ENCODE results near the gene JDP2. TPM values are rescaled to one million over a fixed set of nuclear protein-coding genes. Genes with fewer than 3 reads are reported as not detected.

JDP2 gene
- total RNA-seq, 2 experiments from 2014 or later = 2.6 to 2.9 TPM

DNA sequence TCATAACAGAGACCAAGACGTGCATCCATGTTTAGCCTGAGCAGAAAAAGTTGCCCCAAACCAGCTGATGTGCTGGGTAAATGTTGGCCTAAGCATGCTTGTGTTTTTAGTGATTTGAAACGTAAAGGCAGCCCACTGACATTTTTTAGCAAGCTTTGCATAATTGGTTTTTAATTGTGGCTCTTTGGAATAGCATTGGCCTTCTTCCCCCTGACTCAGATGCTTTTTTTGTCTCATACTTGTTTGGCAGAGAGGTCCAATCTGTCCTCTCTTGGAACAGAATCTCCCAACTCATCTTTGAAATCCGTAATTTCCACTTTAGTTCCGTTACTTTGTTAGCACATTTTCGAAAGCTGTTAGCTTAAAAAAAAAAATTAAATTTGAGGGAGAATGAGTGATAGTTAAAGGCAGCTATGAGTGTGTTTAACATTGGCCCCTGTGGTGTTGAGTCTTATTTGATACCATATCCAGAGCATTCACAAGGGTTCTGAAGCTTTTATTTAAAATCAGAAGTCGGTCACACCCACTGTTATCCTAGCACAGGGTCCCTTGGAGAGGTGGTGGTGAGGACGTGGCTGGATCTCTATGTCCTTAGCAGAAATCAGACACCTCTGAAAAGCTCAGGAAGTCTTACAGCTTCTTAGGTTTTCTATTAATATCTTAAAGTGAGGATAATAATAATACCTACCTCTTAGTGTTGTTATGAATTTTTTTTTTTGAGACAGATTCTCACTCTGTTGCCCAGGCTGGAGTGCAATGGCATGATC, 15.6 kb downstream of the JDP2 start:
- H3K4me1 Mint-ChIP-seq = peaks cover 4% of the 10 kb centered on the region
- H3K36me3 Mint-ChIP-seq (ENCODE audit: low read depth) = no peaks in the 10 kb centered on the region
- ChIA-PET POLR2A (no interaction called here), CTCF (interaction anchor here (1.9 kb wide), 1 partner anchor 10 kb away, joined by 5 read pairs; no protein-coding TSS in a partner anchor)
- no peaks in the 10 kb centered on the region for H3K9me3 Mint-ChIP-seq
- no peak overlapping the region for H3K27ac Mint-ChIP-seq
- DNase-seq = no peak
- H3K27me3 Mint-ChIP-seq = no peaks in the 10 kb centered on the region
- no peak overlapping the region for H3K4me3 Mint-ChIP-seq

DNA sequence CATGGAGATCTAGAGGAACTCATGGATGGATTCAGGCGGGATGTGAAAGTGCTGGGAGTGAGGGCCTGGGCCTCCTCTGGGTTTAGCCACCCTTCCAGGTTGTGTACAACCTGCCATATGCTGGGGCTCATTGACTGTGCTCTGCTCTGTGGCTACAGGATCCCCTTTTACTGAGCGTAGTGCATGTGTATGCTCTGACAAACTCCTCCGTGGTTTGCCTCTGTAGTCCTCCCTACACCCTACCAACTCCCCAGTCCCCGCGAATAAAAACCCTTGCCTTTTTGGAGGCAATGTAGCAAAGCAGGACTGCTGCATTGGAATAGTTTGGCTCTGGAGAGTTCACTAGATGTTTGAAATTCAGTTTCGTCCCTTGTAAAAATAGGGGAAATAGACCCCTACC, 17.4 kb downstream of the JDP2 start:
- Mint-ChIP-seq H3K4me3 (no peak overlapping the region), H3K27ac (no peak overlapping the region), H3K27me3 (peaks cover 3% of the 10 kb centered on the region), H3K4me1 (peaks cover 4% of the 10 kb centered on the region), H3K9me3 (no peaks in the 10 kb centered on the region), H3K36me3 (ENCODE audit: low read depth) (no peaks in the 10 kb centered on the region)
- no peak for DNase-seq
- POLR2A ChIA-PET = no interaction called here
- CTCF ChIA-PET = no interaction called here

DNA sequence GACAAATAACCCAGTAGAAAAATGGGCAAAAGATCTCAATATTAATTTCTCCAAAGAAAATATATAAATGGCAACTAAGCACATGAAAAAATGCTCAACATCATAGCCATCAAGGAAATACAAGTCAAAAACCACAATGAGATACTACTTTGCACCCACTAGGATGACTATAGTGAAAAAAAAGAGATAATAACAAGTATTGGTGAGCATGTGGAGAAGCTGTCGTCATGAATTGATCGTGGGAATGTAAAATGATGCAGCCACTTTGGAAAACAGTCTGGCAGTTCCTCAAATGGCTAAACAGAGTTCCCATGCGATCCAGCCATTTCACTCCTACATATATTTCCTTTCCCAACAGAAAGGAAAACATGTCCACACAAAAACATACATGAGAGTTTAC, 18.1 kb downstream of the JDP2 start:
- H3K4me1 Mint-ChIP-seq = peaks cover 4% of the 10 kb centered on the region
- ChIA-PET CTCF (interaction anchor here (0.7 to 1.0 kb wide), 2 partner anchors 41 to 43 kb away, joined by 3 to 4 read pairs; no protein-coding TSS in a partner anchor), POLR2A (no interaction called here)
- no peak overlapping the region for H3K4me3 Mint-ChIP-seq
- no peaks in the 10 kb centered on the region for H3K36me3 Mint-ChIP-seq (ENCODE audit: low read depth)
- no peak for DNase-seq
- H3K27me3 Mint-ChIP-seq = peaks cover 3% of the 10 kb centered on the region
- H3K9me3 Mint-ChIP-seq = no peaks in the 10 kb centered on the region
- no peak overlapping the region for H3K27ac Mint-ChIP-seq

DNA sequence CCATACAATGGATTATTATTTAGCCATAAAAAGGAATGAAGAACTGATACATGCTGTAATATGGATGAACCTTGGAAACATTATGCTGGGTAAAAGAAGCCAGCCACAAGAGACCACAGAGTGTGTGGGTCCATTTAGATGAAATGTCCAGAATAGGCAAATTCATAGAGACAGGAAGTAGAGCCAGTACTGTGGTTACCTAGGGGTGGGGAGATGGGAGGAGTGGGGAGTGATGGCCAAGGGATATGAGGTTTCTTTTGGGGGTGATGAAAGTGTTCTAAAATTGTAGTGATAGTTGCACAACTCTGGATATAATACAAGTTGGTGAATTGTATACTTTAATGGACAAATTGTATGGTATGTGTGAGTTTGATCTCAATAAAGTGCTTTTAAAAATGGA, 18.6 kb downstream of the JDP2 start:
- Mint-ChIP-seq H3K27me3 (peaks cover 3% of the 10 kb centered on the region), H3K36me3 (ENCODE audit: low read depth) (no peaks in the 10 kb centered on the region), H3K4me1 (peaks cover 4% of the 10 kb centered on the region), H3K27ac (no peak overlapping the region), H3K4me3 (no peak overlapping the region), H3K9me3 (no peaks in the 10 kb centered on the region)
- ChIA-PET CTCF (interaction anchor here (0.7 to 1.0 kb wide), 2 partner anchors 41 to 43 kb away, joined by 3 to 4 read pairs; no protein-coding TSS in a partner anchor), POLR2A (no interaction called here)
- DNase-seq = no peak

DNA sequence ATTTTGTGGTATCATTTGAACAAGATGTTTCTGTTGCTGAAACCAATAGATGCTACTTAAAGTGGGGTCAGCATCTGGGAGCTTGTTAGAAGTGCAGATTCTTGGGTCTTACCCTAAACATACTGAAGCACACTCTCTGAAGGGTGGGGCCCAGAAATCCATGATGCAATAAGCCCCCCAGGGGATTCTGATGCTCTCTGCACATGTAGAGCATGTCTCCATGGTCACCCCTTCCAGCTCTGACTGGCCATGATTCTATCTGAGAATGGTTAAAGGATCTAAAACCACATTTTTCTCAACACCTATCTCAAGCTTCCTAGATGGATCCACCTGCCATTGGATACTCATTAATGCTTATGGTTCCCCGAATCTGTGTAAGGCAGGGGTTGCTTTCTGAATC, 20.4 kb downstream of the JDP2 start:
- Mint-ChIP-seq H3K9me3 (no peaks in the 10 kb centered on the region), H3K4me1 (peaks cover 4% of the 10 kb centered on the region), H3K4me3 (no peak overlapping the region), H3K36me3 (ENCODE audit: low read depth) (no peaks in the 10 kb centered on the region), H3K27me3 (peaks cover 3% of the 10 kb centered on the region), H3K27ac (no peak overlapping the region)
- no peak for DNase-seq
- ChIA-PET CTCF (interaction anchor here (1.3 kb wide), 1 partner anchor 18 kb away, joined by 3 read pairs; no protein-coding TSS in a partner anchor), POLR2A (interaction anchor here (1.3 kb wide), 1 partner anchor 10 kb away, joined by 5 read pairs; no protein-coding TSS in a partner anchor)

DNA sequence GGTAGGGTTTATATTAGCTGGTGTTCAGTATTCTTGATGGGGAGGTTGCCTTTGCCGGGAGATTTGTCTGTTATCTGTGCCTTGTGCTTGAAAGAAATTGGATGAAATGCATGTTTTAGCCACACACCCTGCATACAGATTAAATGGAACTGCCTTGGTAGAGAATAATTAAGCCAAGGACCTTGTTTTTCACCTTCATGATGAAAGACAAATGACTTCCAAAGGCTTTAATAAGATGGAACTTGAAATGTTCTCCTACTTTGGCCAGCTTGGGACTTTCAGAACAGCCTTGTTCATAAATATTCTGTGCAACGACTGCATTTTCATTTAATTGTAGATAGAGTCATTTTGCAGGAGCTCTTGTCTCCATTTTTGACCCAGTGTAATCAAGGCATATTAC, 21.2 kb downstream of the JDP2 start:
- peaks cover 8% of the 10 kb centered on the region for H3K4me1 Mint-ChIP-seq
- no peaks in the 10 kb centered on the region for H3K36me3 Mint-ChIP-seq (ENCODE audit: low read depth)
- DNase-seq = no peak
- ChIA-PET CTCF (interaction anchor here (1.1 kb wide), 2 partner anchors 40 to 140 kb away, joined by 4 to 5 read pairs; no protein-coding TSS in a partner anchor), POLR2A (interaction anchor here (1.3 kb wide), 1 partner anchor 9 kb away, joined by 5 read pairs; no protein-coding TSS in a partner anchor)
- H3K4me3 Mint-ChIP-seq = no peak overlapping the region
- H3K27me3 Mint-ChIP-seq = peaks cover 3% of the 10 kb centered on the region
- H3K27ac Mint-ChIP-seq = no peak overlapping the region
- no peaks in the 10 kb centered on the region for H3K9me3 Mint-ChIP-seq

DNA sequence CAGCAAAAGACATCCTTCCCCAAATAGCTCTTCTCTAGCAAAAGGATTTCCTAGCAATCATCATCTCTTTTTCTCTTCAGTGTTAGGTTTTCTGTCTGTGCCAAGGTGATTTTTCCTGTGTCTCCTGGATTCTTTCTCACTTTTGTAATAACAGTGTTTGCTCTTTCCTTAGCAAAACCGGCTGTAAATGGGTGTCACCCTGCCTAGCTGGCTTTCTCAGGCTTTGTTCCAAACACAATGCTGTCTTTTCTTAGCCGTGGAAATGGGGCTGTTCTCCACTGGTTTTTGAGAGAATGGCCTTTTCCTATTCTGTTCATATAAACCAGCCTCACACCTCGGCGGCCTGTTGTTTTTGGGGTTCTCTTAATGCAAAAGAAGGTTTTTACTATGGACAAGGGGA, 21.9 kb downstream of the JDP2 start:
- H3K4me3 Mint-ChIP-seq = no peak overlapping the region
- POLR2A ChIA-PET = interaction anchor here (1.3 kb wide), 1 partner anchor 8 kb away, joined by 5 read pairs; no protein-coding TSS in a partner anchor
- H3K27me3 Mint-ChIP-seq = peaks cover 3% of the 10 kb centered on the region
- peaks cover 8% of the 10 kb centered on the region for H3K4me1 Mint-ChIP-seq
- H3K27ac Mint-ChIP-seq = no peak overlapping the region
- CTCF ChIA-PET = interaction anchor here (1.1 kb wide), 2 partner anchors 39 to 140 kb away, joined by 4 to 5 read pairs; no protein-coding TSS in a partner anchor
- no peaks in the 10 kb centered on the region for H3K9me3 Mint-ChIP-seq
- no peak for DNase-seq
- no peaks in the 10 kb centered on the region for H3K36me3 Mint-ChIP-seq (ENCODE audit: low read depth)

DNA sequence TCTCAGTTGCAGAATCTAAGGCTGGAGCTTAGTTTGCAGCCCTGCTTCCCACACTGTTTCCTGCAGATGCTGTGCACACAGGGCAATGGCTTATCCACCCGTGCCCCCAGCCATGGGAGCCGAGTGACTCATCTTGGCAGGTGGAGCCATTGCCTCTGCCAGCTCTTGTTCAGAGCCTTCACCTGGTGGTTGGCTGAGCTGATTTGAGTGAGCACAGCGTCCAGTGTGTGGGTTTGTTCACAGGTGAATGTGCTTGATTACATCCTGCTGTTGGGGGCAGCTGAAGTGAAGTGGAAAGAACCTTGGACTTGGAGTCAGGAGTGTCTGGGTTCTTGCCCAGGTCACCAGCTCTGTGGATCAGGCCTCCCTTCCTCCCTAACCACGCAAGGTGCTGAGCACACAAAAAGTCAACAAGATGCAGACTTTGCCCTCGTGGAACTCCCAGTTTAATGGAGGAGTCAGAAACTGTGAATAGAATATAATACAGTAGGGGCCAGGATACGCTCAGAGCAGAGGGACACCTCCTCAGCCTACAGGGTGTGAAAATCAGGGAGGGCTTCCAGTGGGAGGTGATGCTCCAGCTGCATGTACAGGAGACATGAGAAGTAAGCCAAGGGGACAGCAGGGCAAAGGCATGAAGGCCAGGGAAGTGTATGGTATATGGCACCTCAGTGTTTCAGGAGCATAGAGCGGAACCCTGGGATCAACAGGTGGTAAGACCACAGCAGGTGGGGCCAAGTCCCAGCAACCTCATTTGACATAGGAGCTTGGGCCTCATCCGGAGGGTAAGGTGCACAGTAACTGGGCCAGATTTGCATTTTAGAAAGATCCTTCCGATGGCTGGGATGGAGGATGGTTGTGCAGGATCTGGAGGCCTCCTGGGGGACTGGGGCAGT, 22.8 kb downstream of the JDP2 start:
- H3K27ac Mint-ChIP-seq = no peak overlapping the region

DNA sequence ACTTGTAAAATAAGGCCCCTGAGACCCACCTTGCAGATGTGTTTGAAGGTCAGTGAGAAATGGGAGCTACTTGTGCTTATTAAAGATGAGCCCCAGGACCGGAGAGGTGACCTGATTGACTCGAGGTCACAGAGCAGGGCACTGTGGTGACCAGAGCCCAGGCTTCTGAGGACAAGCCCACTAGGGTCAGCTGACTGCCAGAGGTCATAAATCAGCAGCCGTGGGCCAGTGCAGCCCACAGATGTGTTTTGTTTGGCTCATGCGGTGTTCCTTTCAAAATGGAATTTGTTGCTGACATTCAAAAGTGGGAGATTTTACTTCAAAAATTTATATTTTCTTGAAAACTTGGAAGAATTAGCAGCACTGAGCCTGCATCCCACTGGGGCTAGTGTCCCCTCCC, 24.5 kb downstream of the JDP2 start:
- Mint-ChIP-seq H3K27me3 (peaks cover 3% of the 10 kb centered on the region), H3K4me1 (peaks cover 6% of the 10 kb centered on the region), H3K36me3 (ENCODE audit: low read depth) (no peaks in the 10 kb centered on the region), H3K4me3 (no peak overlapping the region), H3K9me3 (no peaks in the 10 kb centered on the region), H3K27ac (no peak overlapping the region)
- POLR2A ChIA-PET = no interaction called here
- CTCF ChIA-PET = no interaction called here
- DNase-seq = no peak

More for the DNA sequence above, 22.8 kb downstream of the JDP2 start:
- DNase-seq = no peak
- Mint-ChIP-seq H3K27me3 (peaks cover 3% of the 10 kb centered on the region), H3K36me3 (ENCODE audit: low read depth) (no peaks in the 10 kb centered on the region), H3K4me1 (peaks cover 8% of the 10 kb centered on the region), H3K9me3 (no peaks in the 10 kb centered on the region), H3K4me3 (no peak overlapping the region)
- POLR2A ChIA-PET = no interaction called here
- CTCF ChIA-PET = interaction anchor here (1.1 kb wide), 1 partner anchor 38 kb away, joined by 4 read pairs; no protein-coding TSS in a partner anchor

DNA sequence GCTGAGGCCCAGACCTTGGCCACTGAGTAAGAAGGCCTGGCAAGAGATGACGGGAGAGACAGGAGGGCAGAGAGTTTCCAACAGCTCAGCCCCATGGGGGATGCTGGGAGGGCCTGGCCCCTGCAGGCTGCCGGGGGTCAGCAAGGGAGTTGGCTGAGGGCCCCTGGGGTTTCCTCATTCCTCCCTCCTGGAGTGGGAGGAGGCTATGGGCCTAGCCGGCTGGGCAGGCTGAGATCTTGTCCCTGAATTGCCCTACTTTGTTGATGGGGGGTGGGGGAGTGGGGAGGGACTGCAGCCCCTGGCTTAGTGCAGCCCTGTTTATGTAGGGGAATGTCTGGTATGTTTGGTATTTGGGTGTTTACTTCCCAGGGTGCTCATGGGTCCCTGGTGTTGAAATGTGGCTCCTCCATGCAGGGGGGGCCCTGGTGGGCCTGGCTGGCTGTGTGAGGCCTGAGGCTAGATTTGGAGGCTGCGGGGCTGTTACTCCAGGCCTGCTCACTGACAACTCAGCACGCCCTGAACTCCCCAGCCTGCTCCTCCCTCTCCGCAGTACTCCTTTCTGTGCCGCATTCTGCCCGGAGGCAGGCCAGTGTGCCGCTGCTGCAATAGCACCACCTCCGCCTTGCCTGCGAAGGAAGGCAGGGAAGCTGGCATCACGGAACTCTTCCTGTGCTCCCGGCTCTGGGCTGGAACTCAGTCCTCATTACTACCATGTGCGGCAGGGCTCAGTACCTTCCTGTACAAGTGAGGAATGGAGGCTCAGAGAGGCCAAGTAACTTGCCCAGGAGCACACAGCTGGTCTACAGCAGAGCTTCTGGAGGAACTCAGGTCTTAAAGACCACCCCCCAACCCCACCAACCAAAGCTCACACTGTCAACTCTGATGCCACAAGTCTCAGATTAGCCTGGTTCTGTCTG, 25.3 kb downstream of the JDP2 start:
- ChIA-PET POLR2A (no interaction called here), CTCF (interaction anchor here (1.0 to 1.7 kb wide), 6 partner anchors 18 to 151 kb away, joined by 3 to 6 read pairs (median 4); no protein-coding TSS in a partner anchor)
- Mint-ChIP-seq H3K27me3 (peaks cover 3% of the 10 kb centered on the region), H3K4me1 (peaks cover 6% of the 10 kb centered on the region), H3K4me3 (no peak overlapping the region), H3K27ac (no peak overlapping the region), H3K9me3 (no peaks in the 10 kb centered on the region), H3K36me3 (ENCODE audit: low read depth) (no peaks in the 10 kb centered on the region)
- DNase-seq = no peak

DNA sequence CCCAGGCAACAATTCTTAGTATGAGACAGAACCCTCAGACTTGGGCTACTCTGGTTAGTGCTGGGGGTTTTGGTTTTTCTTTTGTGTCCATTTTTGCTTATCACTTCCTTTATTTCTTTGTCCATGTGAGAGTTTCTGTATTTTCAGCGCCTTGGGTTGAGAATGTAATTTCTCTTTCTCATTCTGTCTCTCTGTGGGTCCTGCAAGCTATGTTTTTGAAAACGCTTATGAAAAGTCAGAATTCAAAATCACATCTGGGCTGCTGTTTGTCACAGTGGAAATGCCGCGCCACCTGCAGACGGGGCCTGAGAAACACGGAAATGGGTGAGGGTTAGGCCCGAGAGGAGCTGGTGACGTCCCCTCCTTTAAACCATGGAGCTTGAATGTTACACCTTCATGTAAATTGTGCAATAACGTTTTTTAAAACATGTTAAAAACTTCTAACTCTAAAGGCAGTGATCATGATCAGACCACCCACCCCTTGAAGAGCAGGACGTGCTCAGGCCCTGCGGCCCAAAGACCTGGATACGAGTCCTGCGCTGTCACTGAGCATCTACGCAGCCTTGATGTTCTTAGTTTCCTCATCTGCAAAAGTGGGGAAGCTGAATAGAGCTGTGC, 26.1 kb downstream of the JDP2 start:
- Mint-ChIP-seq H3K9me3 (no peaks in the 10 kb centered on the region), H3K27ac (no peak overlapping the region), H3K27me3 (peaks cover 1% of the 10 kb centered on the region), H3K4me3 (no peak overlapping the region), H3K36me3 (ENCODE audit: low read depth) (no peaks in the 10 kb centered on the region), H3K4me1 (peaks cover 11% of the 10 kb centered on the region)
- POLR2A ChIA-PET = no interaction called here
- CTCF ChIA-PET = interaction anchor here (1.0 to 1.7 kb wide), 6 partner anchors 18 to 152 kb away, joined by 3 to 6 read pairs (median 4); no protein-coding TSS in a partner anchor
- DNase-seq = peak; percentile 48

Measured in activated CD4-positive, alpha-beta memory T cell treated with anti-CD3 and anti-CD28 coated beads, Interleukin-2, amount 10 ng/mL, durations not matched to agents 7 days and 5 days (primary cell).